Pancreas (tissue), 10 donors: Measurements from ENCODE around the gene SKI. TPM values are rescaled to one million over a fixed set of nuclear protein-coding genes. Genes with fewer than 3 reads are reported as not detected.

Experiments used
- ATAC-seq, 4 donors: fragments of 200-7000 bp; cut with Tn5 transposase; one replicate each; pipeline versions ENCODE4 v1.8.0 to v1.9.1; 2020; ENCODE audit warnings: mild to moderate bottlenecking in 4 of 4, moderate library complexity in 4 of 4
- DNase-seq, 6 donors: peaks; one replicate each; pipeline ENCODE4 v3.0.0-alpha.2; 2020
- FAIRE-seq: peaks from 2 replicates; lab custom pipeline; 2012; peaks lifted over from hg19 to GRCh38; lab: Jason Lieb, UNC
- H3K27ac ChIP-seq, 4 donors: fragments of 200-600 bp; sonication (generic); 1 replicate in 3 of 4; 2 replicates in 1 of 4; pipeline versions ENCODE4 v1.5.0 to v1.8.0; 2020
- H3K27me3 ChIP-seq, 4 donors: fragments of 200-600 bp; one replicate each; pipeline ENCODE4 v1.8.0; 2021
- H3K36me3 ChIP-seq, 3 donors: fragments of 200-600 bp; sonication (generic) in 1 of 3; one replicate each; pipeline versions ENCODE4 v1.5.0 to v1.8.0; 2020 to 2021
- H3K4me1 ChIP-seq, 3 donors: fragments of 200-600 bp; one replicate each; pipeline ENCODE4 v1.8.0; 2021
- H3K4me3 ChIP-seq, 4 donors: fragments of 200-600 bp; sonication (generic) in 2 of 4; one replicate each; pipeline versions ENCODE4 v1.5.0 to v1.8.0; 2020 to 2021
- H3K9me3 ChIP-seq, 4 donors: fragments of 200-600 bp; one replicate each; pipeline ENCODE4 v1.8.0; 2021
- CTCF ChIP-seq, 4 donors: fragments of 200-600 bp; sonication (generic) in 3 of 4; IDR thresholded peaks; one replicate each; pipeline versions ENCODE4 v1.5.0 to v1.8.0; 2021; ENCODE audit warnings: antibody characterized with exemption in 4 of 4
- WGBS, 2 donors: extraction: QIAGEN DNeasy Blood & Tissue Kit; methylation state at CpG; one replicate each; pipeline ENCODE4 v1.1.7; 2013; 5-methylcytosine and 5-hydroxymethylcytosine counted together
- intact Hi-C, 3 donors: fragments of 100-400 bp; cut with DNase I; formaldehyde crosslinking; loops; one replicate each; pipeline versions ENCODE4 v1.11.1 to v1.14.2; 2022
- polyA plus RNA-seq, 2 donors: library from polyadenylated mRNA; stranded (reverse); fragments of 200-250 nt; gene quantifications; one replicate each; pipeline ENCODE4 v1.2.3, GENCODE V29; 2013
- total RNA-seq, 6 donors: library from RNA; stranded (reverse); fragmentation: NEBNext Ultra II Directional in 4 of 6; extraction: Animal tissue kit (Norgen Biotek cat#: 25700) in 4 of 6; gene quantifications; one replicate each; pipeline versions ENCODE4 v1.2.1 to v1.2.4, GENCODE V29; 2021 to 2023
- donor health status: healthy with polysubstance abuse.
- donor health status: DM: no; HTN: no; CAD: no; lungs with moderate emphysema.
- donor health status: DM: no; HTN: no; CAD: no.
- donor health status: control.
- donor health status: control.
- donor health status: Bipolar disorder and iron deficiency.
- donor health status: DM: yes; HTN: yes; CAD: no.
- donor health status: DM: no; HTN: no; CAD: no.
- donor health status: DM: no; HTN: no; CAD: no.
- donor health status: DM: yes; HTN: yes; CAD: no.

The SKI gene
- total and polyA plus RNA-seq, 8 donors: 8.6 to 27.9 (median 14.0) TPM

- H3K36me3 ChIP-seq: peaks cover 0 to 2% (median 0%) of the 10 kb centered on the region in 3 donors
- intact Hi-C loops: no loop called here
- H3K4me1 ChIP-seq: no peaks in the 10 kb centered on the region
- H3K27ac ChIP-seq: no peak overlapping the region
- H3K27me3 ChIP-seq: no peaks in the 10 kb centered on the region
- H3K9me3 ChIP-seq: no peaks in the 10 kb centered on the region
- ATAC-seq (no peak), FAIRE-seq (no peak), DNase-seq (no peak)
- no peak for TF ChIP-seq CTCF (IDR thresholded peaks at IDR 0.05)
- no peak overlapping the region for H3K4me3 ChIP-seq
- 87 to 88% methylated on average over 12 of the region's 12 CpGs for WGBS, 2 donors
Measured at GRCh38 chr1:2298685-2299084, 70.6 kb downstream of the SKI start.

- ATAC-seq: peak in 3 of 4 donors; percentile 12 to 25 (median 24)
- no peak for FAIRE-seq
- no peak for TF ChIP-seq CTCF (IDR thresholded peaks at IDR 0.05)
- no peak overlapping the region for H3K27ac ChIP-seq
- no peak overlapping the region for H3K4me3 ChIP-seq
- DNase-seq: no peak
- no peaks in the 10 kb centered on the region for H3K9me3 ChIP-seq
- 81 to 82% methylated on average over 23 to 24 of the region's 24 CpGs for WGBS, 2 donors
- no peaks in the 10 kb centered on the region for H3K27me3 ChIP-seq
- intact Hi-C loops: no loop called here
- H3K4me1 ChIP-seq: no peaks in the 10 kb centered on the region
- H3K36me3 ChIP-seq: peaks cover 0 to 4% (median under 1%) of the 10 kb centered on the region in 3 donors
Measured at GRCh38 chr1:2299131-2299627, 71.1 kb downstream of the SKI start.

- Histone ChIP-seq H3K9me3 (no peaks in the 10 kb centered on the region), H3K4me1 (no peaks in the 10 kb centered on the region), H3K4me3 (peak overlapping the region in 1 of 4 donors; percentile 17), H3K27me3 (no peaks in the 10 kb centered on the region), H3K36me3 (peaks cover 0 to 13% (median 7%) of the 10 kb centered on the region in 3 donors), H3K27ac (peak overlapping the region in 3 of 4 donors; percentile 11 to 69 (median 53))
- DNase-seq (peak in 1 of 6 donors; percentile 49), FAIRE-seq (no peak), ATAC-seq (peak in 3 of 4 donors; percentile 13 to 24 (median 24))
- TF ChIP-seq CTCF (IDR thresholded peaks at IDR 0.05): no peak
- intact Hi-C loops: loop anchor here in 1 of 3 donors (10.0 kb wide), 1 partner anchor 65 kb away; no protein-coding TSS in a partner anchor
- 82 to 85% methylated on average over 32 of the region's 32 CpGs for WGBS, 2 donors
Measured at GRCh38 chr1:2300004-2300771, 72.1 kb downstream of the SKI start.

GRCh38 chr1:2300851-2301606 is 72.9 kb downstream of the SKI start:
- H3K27ac ChIP-seq: peak overlapping the region in 3 of 4 donors; percentile 11 to 69 (median 53)
- no peaks in the 10 kb centered on the region for H3K9me3 ChIP-seq
- H3K4me3 ChIP-seq: peak overlapping the region in 1 of 4 donors; percentile 17
- no peak for FAIRE-seq
- no peaks in the 10 kb centered on the region for H3K4me1 ChIP-seq
- no peak for TF ChIP-seq CTCF (IDR thresholded peaks at IDR 0.05)
- intact Hi-C loops: loop anchor here in 1 of 3 donors (10.0 kb wide), 1 partner anchor 66 kb away; no protein-coding TSS in a partner anchor
- DNase-seq: peak in 1 of 6 donors; percentile 69
- no peaks in the 10 kb centered on the region for H3K27me3 ChIP-seq
- H3K36me3 ChIP-seq: peaks cover 0 to 13% (median 7%) of the 10 kb centered on the region in 3 donors
- 80 to 83% methylated on average over 36 to 37 of the region's 37 CpGs for WGBS, 2 donors
- peak in 3 of 4 donors; percentile 37 to 66 (median 63) for ATAC-seq
